Activated naive CD8-positive, alpha-beta T cell treated with anti-CD3 and anti-CD28 coated beads, Interleukin-2, amount 10 ng/mL, durations not matched to agents 7 days and 5 days (primary cell): Measurements from ENCODE around the gene CENPT. TPM values are rescaled to one million over a fixed set of nuclear protein-coding genes. Genes with fewer than 3 reads are reported as not detected.

Source experiments
- ATAC-seq: fragments of 150-1000 bp; cut with Tn5 transposase; one replicate; pipeline ENCODE4 v1.10.0; 2021; ENCODE audit warnings: low read depth, moderate library complexity
- POLR2A ChIA-PET: fragments of 350-600 bp; sonication (Branson Sonifier 250); formaldehyde crosslinking; loops from one replicate; lab custom pipeline; 2021; ENCODE audit warnings: antibody characterized with exemption; lab: Charles Lee
- DNase-seq: peaks from one replicate; pipeline ENCODE4 v3.0.0; 2021
- H3K27ac Mint-ChIP-seq: one replicate; pipeline ENCODE4 v1.8.0; 2022; ENCODE audit warnings: mild to moderate bottlenecking, mixed read lengths
- H3K27me3 Mint-ChIP-seq: one replicate; pipeline ENCODE4 v1.8.0; 2022; ENCODE audit warnings: mild to moderate bottlenecking, moderate library complexity, mixed read lengths
- H3K36me3 Mint-ChIP-seq: one replicate; pipeline ENCODE4 v1.8.0; 2021; ENCODE audit warnings: mild to moderate bottlenecking, mixed read lengths
- H3K4me1 Mint-ChIP-seq: one replicate; pipeline ENCODE4 v1.8.0; 2021; ENCODE audit warnings: mixed read lengths
- H3K4me3 Mint-ChIP-seq: one replicate; pipeline ENCODE4 v1.8.0; 2022; ENCODE audit warnings: mild to moderate bottlenecking, moderate library complexity, mixed read lengths
- H3K9me3 Mint-ChIP-seq: one replicate; pipeline ENCODE4 v1.8.0; 2021; ENCODE audit warnings: mixed read lengths
- total RNA-seq, 2 experiments: library from RNA; stranded (reverse); gene quantifications; one replicate each; pipeline ENCODE4 v1.2.3, GENCODE V29; 2021

The CENPT gene
- total RNA-seq, 2 experiments from 2014 or later, result 84.0 to 90.7 TPM

- Mint-ChIP-seq H3K27ac (no peak overlapping the region), H3K27me3 (peaks cover 5% of the 10 kb centered on the region), H3K4me3 (no peak overlapping the region), H3K9me3 (no peaks in the 10 kb centered on the region), H3K36me3 (no peaks in the 10 kb centered on the region), H3K4me1 (peaks cover 4% of the 10 kb centered on the region)
- no peak for DNase-seq
- POLR2A ChIA-PET, result no interaction called here
- no peak for ATAC-seq
These were observed 32.9 kb downstream of the CENPT start for GRCh38 chr16:67814567-67814966.

- no peak for DNase-seq
- peaks cover 5% of the 10 kb centered on the region for H3K27me3 Mint-ChIP-seq
- H3K9me3 Mint-ChIP-seq, result no peaks in the 10 kb centered on the region
- H3K4me1 Mint-ChIP-seq, result peaks cover 8% of the 10 kb centered on the region
- no peaks in the 10 kb centered on the region for H3K36me3 Mint-ChIP-seq
- ATAC-seq, result no peak
- POLR2A ChIA-PET, result interaction anchor here (0.7 kb wide), 1 partner anchor 124 kb away, joined by 9 read pairs; the partner anchor contains the start of gene PSMB10
- no peak overlapping the region for H3K27ac Mint-ChIP-seq
- no peak overlapping the region for H3K4me3 Mint-ChIP-seq
These were observed 35.6 kb downstream of the CENPT start for GRCh38 chr16:67811899-67812298.

DNA sequence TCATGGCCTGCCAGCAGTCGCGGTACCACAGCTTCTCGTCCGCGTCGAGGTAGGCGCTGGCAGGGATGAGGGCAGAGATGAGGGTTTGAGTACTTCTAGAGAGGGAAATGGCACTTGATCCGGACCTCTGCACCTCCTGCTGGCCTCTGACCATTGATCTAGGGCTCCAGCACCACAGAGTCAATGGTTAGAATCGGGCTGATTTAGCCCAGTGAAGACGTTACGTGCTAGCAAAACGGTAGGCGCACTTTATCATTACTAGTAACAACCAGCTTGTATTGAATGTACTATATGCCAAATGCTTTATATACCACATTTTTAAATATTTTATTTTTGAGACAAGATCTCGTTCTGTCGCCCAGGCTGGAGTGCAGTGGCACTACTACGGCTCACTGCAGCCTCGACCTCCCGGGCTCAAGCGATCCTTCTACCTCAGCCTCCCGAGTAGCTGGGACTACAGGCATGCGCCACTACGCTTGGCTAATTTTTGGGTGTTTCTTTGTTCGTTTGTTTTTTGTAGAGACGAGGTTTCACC lies 40.3 kb downstream of the CENPT start:
- Mint-ChIP-seq H3K9me3 (no peaks in the 10 kb centered on the region), H3K4me1 (peaks cover 32% of the 10 kb centered on the region), H3K27ac (peak overlapping the region; percentile 87), H3K36me3 (peaks cover 23% of the 10 kb centered on the region), H3K4me3 (peak overlapping the region; percentile 93), H3K27me3 (peaks cover 3% of the 10 kb centered on the region)
- no peak for ATAC-seq
- no peak for DNase-seq
- POLR2A ChIA-PET, result interaction anchor here (0.9 to 2.0 kb wide), 15 partner anchors 8 to 326 kb away, joined by 3 to 21 read pairs (median 5); partner anchors contain the start of genes ACD, ATP6V0D1, GFOD2 and NFATC3

GRCh38 chr16:67806428-67807147 lies 40.9 kb downstream of the CENPT start, which contains the start of the genes RANBP10 and TSNAXIP1:
Gene RANBP10, minus strand, starts transcription at chr16:67806560. Its CDS starts 24 bp downstream, at chr16:67806536.
Gene TSNAXIP1, plus strand, starts transcription at chr16:67806889. Its CDS starts 261 bp downstream, at chr16:67807150.
- peak; percentile 95 for DNase-seq
- POLR2A ChIA-PET, result interaction anchor here (0.6 to 2.0 kb wide), 19 partner anchors 9 to 325 kb away, joined by 3 to 21 read pairs (median 4); partner anchors contain the start of genes ACD, ATP6V0D1, GFOD2 and NFATC3

GRCh38 chr16:67805718-67806427 lies 41.6 kb downstream of the CENPT start:
- peaks cover 31% of the 10 kb centered on the region for H3K36me3 Mint-ChIP-seq
- no peaks in the 10 kb centered on the region for H3K27me3 Mint-ChIP-seq
- H3K27ac Mint-ChIP-seq, result peak overlapping the region; percentile 87
- H3K4me3 Mint-ChIP-seq, result peak overlapping the region; percentile 93
- POLR2A ChIA-PET, result interaction anchor here (0.6 to 2.0 kb wide), 17 partner anchors 9 to 325 kb away, joined by 3 to 21 read pairs (median 4); partner anchors contain the start of genes ACD, ATP6V0D1, GFOD2 and NFATC3
- peaks cover 45% of the 10 kb centered on the region for H3K4me1 Mint-ChIP-seq
- no peaks in the 10 kb centered on the region for H3K9me3 Mint-ChIP-seq
- no peak for ATAC-seq
- DNase-seq, result no peak

More at GRCh38 chr16:67806428-67807147, 40.9 kb downstream of the CENPT start, which contains the start of the genes RANBP10 and TSNAXIP1:
- Mint-ChIP-seq H3K9me3 (no peaks in the 10 kb centered on the region), H3K27me3 (no peaks in the 10 kb centered on the region), H3K36me3 (peaks cover 28% of the 10 kb centered on the region), H3K27ac (peak within 1 kb of the TSS; percentile 87), H3K4me3 (peak within 1 kb of the TSS; percentile 93), H3K4me1 (peaks cover 38% of the 10 kb centered on the region)
- peak; percentile 94 for ATAC-seq

- DNase-seq (no peak), ATAC-seq (no peak)
- H3K36me3 Mint-ChIP-seq, result peaks cover 39% of the 10 kb centered on the region
- H3K4me1 Mint-ChIP-seq, result peaks cover 54% of the 10 kb centered on the region
- peak overlapping the region; percentile 93 for H3K4me3 Mint-ChIP-seq
- POLR2A ChIA-PET, result no interaction called here
- no peaks in the 10 kb centered on the region for H3K27me3 Mint-ChIP-seq
- H3K9me3 Mint-ChIP-seq, result no peaks in the 10 kb centered on the region
- H3K27ac Mint-ChIP-seq, result peak overlapping the region; percentile 87
These were observed 42.5 kb downstream of the CENPT start for GRCh38 chr16:67804853-67805542.

- H3K4me3 Mint-ChIP-seq, result peak overlapping the region; percentile 25
- DNase-seq, result no peak
- H3K27ac Mint-ChIP-seq, result peak overlapping the region; percentile 68
- H3K9me3 Mint-ChIP-seq, result no peaks in the 10 kb centered on the region
- POLR2A ChIA-PET, result interaction anchor here (0.6 kb wide), 1 partner anchor 192 kb away, joined by 3 read pairs; no protein-coding TSS in a partner anchor
- no peak for ATAC-seq
- H3K36me3 Mint-ChIP-seq, result peaks cover 44% of the 10 kb centered on the region
- H3K4me1 Mint-ChIP-seq, result peaks cover 55% of the 10 kb centered on the region
- no peaks in the 10 kb centered on the region for H3K27me3 Mint-ChIP-seq
These were observed 43.6 kb downstream of the CENPT start for GRCh38 chr16:67803894-67804293.

GRCh38 chr16:67801883-67802282 lies 45.6 kb downstream of the CENPT start:
- POLR2A ChIA-PET, result interaction anchor here (0.7 to 0.9 kb wide), 4 partner anchors 20 to 437 kb away, joined by 3 to 4 read pairs (median 4); no protein-coding TSS in a partner anchor
- peaks cover 54% of the 10 kb centered on the region for H3K4me1 Mint-ChIP-seq
- no peak for DNase-seq
- H3K27me3 Mint-ChIP-seq, result no peaks in the 10 kb centered on the region
- peak overlapping the region; percentile 72 for H3K27ac Mint-ChIP-seq
- H3K9me3 Mint-ChIP-seq, result no peaks in the 10 kb centered on the region
- no peak for ATAC-seq
- H3K36me3 Mint-ChIP-seq, result peaks cover 55% of the 10 kb centered on the region
- peak overlapping the region; percentile 68 for H3K4me3 Mint-ChIP-seq

DNA sequence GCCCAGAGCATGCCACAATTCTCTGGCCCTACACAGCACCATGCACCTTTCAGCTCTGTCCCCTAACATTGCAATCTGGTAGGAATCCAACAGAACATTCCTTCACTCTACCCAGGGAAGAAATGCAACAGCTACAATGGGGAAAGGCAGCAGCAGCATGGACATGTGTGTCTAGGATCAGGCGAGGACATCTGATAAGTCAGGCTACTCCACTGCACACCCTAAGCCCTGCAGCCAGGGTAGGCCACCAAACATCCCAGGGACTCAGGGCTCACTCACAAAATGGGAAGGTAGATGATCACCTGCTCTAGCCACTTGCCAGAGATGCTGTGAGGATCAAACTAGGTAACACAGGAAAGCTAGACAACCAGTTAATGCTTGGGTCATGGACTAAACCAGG lies 46.3 kb downstream of the CENPT start:
- Mint-ChIP-seq H3K4me3 (peak overlapping the region; percentile 68), H3K27me3 (no peaks in the 10 kb centered on the region)

DNA sequence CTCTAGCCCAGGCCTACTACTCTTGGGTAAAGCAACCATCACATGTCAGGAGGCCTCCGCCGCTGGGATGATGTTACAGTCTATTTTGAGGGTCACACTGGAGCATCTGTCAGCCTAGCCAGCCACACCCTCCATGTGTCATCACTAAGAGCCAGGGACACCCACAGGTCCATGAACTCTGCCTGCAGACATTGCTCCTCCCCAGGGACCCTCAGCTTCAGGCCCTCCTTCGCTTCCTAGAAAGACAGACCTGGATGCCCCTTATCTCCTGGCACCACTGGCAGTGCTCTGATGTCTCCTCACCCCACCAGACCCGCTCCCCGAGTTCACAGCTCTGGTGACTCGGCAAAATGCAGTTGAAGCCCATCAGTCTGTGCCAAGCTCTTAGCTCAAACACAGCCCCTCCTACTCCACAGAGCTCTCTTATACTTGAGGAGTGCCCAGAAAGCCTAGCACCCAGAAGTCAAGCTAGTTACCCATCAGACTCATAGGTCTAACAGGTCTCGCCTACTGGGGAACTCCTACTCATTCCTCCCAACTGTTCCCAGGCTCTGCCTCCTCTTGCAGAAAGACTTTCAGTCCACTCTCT lies 47.1 kb downstream of the CENPT start:
- no peaks in the 10 kb centered on the region for H3K27me3 Mint-ChIP-seq

More for the DNA sequence above, 46.3 kb downstream of the CENPT start:
- POLR2A ChIA-PET, result interaction anchor here (0.7 to 0.9 kb wide), 3 partner anchors 20 to 158 kb away, joined by 3 to 4 read pairs (median 4); no protein-coding TSS in a partner anchor
- no peaks in the 10 kb centered on the region for H3K9me3 Mint-ChIP-seq
- peak overlapping the region; percentile 72 for H3K27ac Mint-ChIP-seq
- ATAC-seq (no peak), DNase-seq (no peak)
- H3K36me3 Mint-ChIP-seq, result peaks cover 57% of the 10 kb centered on the region
- H3K4me1 Mint-ChIP-seq, result peaks cover 57% of the 10 kb centered on the region

DNA sequence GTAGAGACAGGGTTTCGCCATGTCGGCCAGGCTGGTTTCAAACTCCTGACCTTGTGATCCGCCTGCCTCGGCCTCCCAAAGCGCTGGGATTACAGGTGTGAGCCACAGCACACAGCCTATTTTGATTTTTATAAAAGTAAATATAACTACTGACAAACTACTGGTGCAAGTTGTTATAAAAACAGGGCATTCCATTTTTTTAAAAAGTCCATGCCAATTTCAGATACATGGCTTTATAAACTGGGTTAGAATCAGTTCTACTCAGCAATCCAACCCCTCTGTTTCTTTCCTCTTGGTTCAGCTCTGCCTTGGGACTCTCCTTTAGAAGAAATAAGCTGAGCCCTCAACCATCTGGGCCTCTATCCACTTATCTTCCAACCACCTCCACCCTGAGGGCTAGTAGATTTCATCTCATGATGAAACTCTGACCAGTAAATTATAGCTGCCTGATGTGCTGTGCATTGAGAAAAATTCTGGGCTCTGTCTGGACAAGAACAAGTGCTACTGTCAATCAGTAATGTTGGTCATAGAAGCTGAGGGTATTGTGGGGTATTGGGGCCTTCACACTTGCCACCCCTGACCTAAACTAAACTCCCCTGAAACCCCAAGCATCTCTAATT lies 51.3 kb downstream of the CENPT start:
- Mint-ChIP-seq H3K4me1 (peaks cover 22% of the 10 kb centered on the region), H3K4me3 (no peak overlapping the region), H3K9me3 (no peaks in the 10 kb centered on the region), H3K36me3 (peaks cover 26% of the 10 kb centered on the region), H3K27me3 (no peaks in the 10 kb centered on the region), H3K27ac (no peak overlapping the region)
- POLR2A ChIA-PET, result interaction anchor here (0.6 kb wide), 1 partner anchor 286 kb away, joined by 3 read pairs; no protein-coding TSS in a partner anchor
- DNase-seq, result no peak
- no peak for ATAC-seq

More for the DNA sequence above, 47.1 kb downstream of the CENPT start:
- POLR2A ChIA-PET, result no interaction called here
- Mint-ChIP-seq H3K27ac (peak overlapping the region; percentile 72), H3K36me3 (peaks cover 57% of the 10 kb centered on the region), H3K9me3 (no peaks in the 10 kb centered on the region), H3K4me1 (peaks cover 55% of the 10 kb centered on the region), H3K4me3 (no peak overlapping the region)
- DNase-seq (no peak), ATAC-seq (no peak)

- peaks cover 11% of the 10 kb centered on the region for H3K4me1 Mint-ChIP-seq
- H3K36me3 Mint-ChIP-seq, result peaks cover 7% of the 10 kb centered on the region
- no peak overlapping the region for H3K27ac Mint-ChIP-seq
These were observed 57.4 kb downstream of the CENPT start for GRCh38 chr16:67790071-67790470.

More at GRCh38 chr16:67790071-67790470, 57.4 kb downstream of the CENPT start:
- H3K9me3 Mint-ChIP-seq, result no peaks in the 10 kb centered on the region
- DNase-seq (no peak), ATAC-seq (no peak)
- POLR2A ChIA-PET, result no interaction called here
- no peaks in the 10 kb centered on the region for H3K27me3 Mint-ChIP-seq
- H3K4me3 Mint-ChIP-seq, result no peak overlapping the region
